Glutamatergic neuron (in vitro differentiated cells): ENCODE data around the gene PLCB4. TPM values are rescaled to one million over a fixed set of nuclear protein-coding genes. Genes with fewer than 3 reads are reported as not detected.

Experiments
- DNase-seq: peaks from one replicate; pipeline ENCODE4 v3.0.0; 2022
- H3K27ac Mint-ChIP-seq: one replicate; pipeline ENCODE4 v1.8.0; 2020; ENCODE audit warnings: mild to moderate bottlenecking, mixed read lengths, inconsistent platforms; ENCODE audit not compliant: unreplicated experiment
- H3K27me3 Mint-ChIP-seq: one replicate; pipeline ENCODE4 v1.8.0; 2020; ENCODE audit warnings: mild to moderate bottlenecking, moderate library complexity, mixed read lengths, inconsistent platforms; ENCODE audit not compliant: unreplicated experiment
- H3K36me3 Mint-ChIP-seq: one replicate; pipeline ENCODE4 v1.8.0; 2020; ENCODE audit warnings: mild to moderate bottlenecking, mixed read lengths, inconsistent platforms; ENCODE audit not compliant: unreplicated experiment
- H3K4me1 Mint-ChIP-seq: one replicate; pipeline ENCODE4 v1.8.0; 2020; ENCODE audit warnings: mild to moderate bottlenecking, low read depth, mixed read lengths, inconsistent platforms; ENCODE audit not compliant: unreplicated experiment
- H3K4me3 Mint-ChIP-seq: one replicate; pipeline ENCODE4 v1.8.0; 2020; ENCODE audit warnings: mild to moderate bottlenecking, mixed read lengths, inconsistent platforms; ENCODE audit not compliant: unreplicated experiment
- H3K9me3 Mint-ChIP-seq: one replicate; pipeline ENCODE4 v1.8.0; 2020; ENCODE audit warnings: mild to moderate bottlenecking, moderate library complexity, mixed read lengths, inconsistent platforms; ENCODE audit not compliant: unreplicated experiment
- CTCF ChIP-seq: fragments of 200-600 bp; sonication (generic); IDR thresholded peaks from one replicate; pipeline ENCODE4 v1.5.0; 2021; ENCODE audit not compliant: partially characterized antibody, unreplicated experiment
- total RNA-seq: library from RNA; stranded (reverse); fragmentation: NEBNext Ultra II Directional; extraction: Animal tissue kit (Norgen Biotek cat#: 25700); gene quantifications from one replicate; pipeline ENCODE4 v1.2.1, GENCODE V29; 2021; ENCODE audit not compliant: unreplicated experiment

The PLCB4 gene
- total RNA-seq, 1 donor from 2014 or later, result 28.9 TPM

DNA sequence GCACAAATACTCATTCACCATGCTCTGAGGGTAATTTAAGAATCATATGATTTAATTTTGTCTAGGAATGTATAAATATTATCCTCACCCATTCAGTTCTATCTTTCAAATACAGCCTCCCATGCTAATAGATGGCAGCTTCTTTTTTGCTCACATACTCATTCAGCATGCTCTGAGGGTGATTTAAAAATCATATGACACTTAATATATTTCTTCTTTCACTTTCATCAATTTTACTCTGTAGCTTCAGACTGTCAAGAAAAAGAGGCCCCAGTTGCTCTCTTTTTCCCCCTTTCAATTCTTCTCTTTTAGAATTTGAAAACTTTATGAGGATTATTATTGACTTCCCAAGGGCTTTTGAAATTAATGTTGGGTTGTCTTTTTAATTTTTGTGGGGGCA is 283.9 kb downstream of the PLCB4 start:
- H3K4me3 Mint-ChIP-seq, result no peak overlapping the region
- no peak for DNase-seq
- peaks cover 5% of the 10 kb centered on the region for H3K4me1 Mint-ChIP-seq
- no peaks in the 10 kb centered on the region for H3K27me3 Mint-ChIP-seq
- no peak for TF ChIP-seq CTCF
- no peak overlapping the region for H3K27ac Mint-ChIP-seq
- no peaks in the 10 kb centered on the region for H3K36me3 Mint-ChIP-seq
- no peaks in the 10 kb centered on the region for H3K9me3 Mint-ChIP-seq

GRCh38 chr20:9353180-9353915 is 284.5 kb downstream of the PLCB4 start:
- Mint-ChIP-seq H3K36me3 (no peaks in the 10 kb centered on the region), H3K9me3 (no peaks in the 10 kb centered on the region)
- no peak for DNase-seq

GRCh38 chr20:9353916-9354276 is 285.0 kb downstream of the PLCB4 start:
- Mint-ChIP-seq H3K27ac (no peak overlapping the region), H3K36me3 (no peaks in the 10 kb centered on the region), H3K9me3 (no peaks in the 10 kb centered on the region), H3K4me3 (no peak overlapping the region), H3K27me3 (no peaks in the 10 kb centered on the region), H3K4me1 (peaks cover 7% of the 10 kb centered on the region)
- no peak for TF ChIP-seq CTCF
- no peak for DNase-seq

More at GRCh38 chr20:9353180-9353915, 284.5 kb downstream of the PLCB4 start:
- H3K27ac Mint-ChIP-seq, result no peak overlapping the region
- no peak for TF ChIP-seq CTCF
- H3K4me3 Mint-ChIP-seq, result no peak overlapping the region
- H3K4me1 Mint-ChIP-seq, result peaks cover 7% of the 10 kb centered on the region
- no peaks in the 10 kb centered on the region for H3K27me3 Mint-ChIP-seq

- no peak overlapping the region for H3K4me3 Mint-ChIP-seq
- no peak for DNase-seq
- H3K27me3 Mint-ChIP-seq, result no peaks in the 10 kb centered on the region
- H3K27ac Mint-ChIP-seq, result no peak overlapping the region
- H3K4me1 Mint-ChIP-seq, result peaks cover 11% of the 10 kb centered on the region
- no peaks in the 10 kb centered on the region for H3K9me3 Mint-ChIP-seq
- no peaks in the 10 kb centered on the region for H3K36me3 Mint-ChIP-seq
- no peak for TF ChIP-seq CTCF
Measured at GRCh38 chr20:9354579-9354978, 285.7 kb downstream of the PLCB4 start.

- no peak overlapping the region for H3K27ac Mint-ChIP-seq
- H3K27me3 Mint-ChIP-seq, result peaks cover 3% of the 10 kb centered on the region
- H3K4me1 Mint-ChIP-seq, result peaks cover 19% of the 10 kb centered on the region
- H3K4me3 Mint-ChIP-seq, result no peak overlapping the region
- TF ChIP-seq CTCF, result no peak
- no peaks in the 10 kb centered on the region for H3K36me3 Mint-ChIP-seq
- H3K9me3 Mint-ChIP-seq, result no peaks in the 10 kb centered on the region
- no peak for DNase-seq
Measured at GRCh38 chr20:9358001-9358400, 289.1 kb downstream of the PLCB4 start.
